Glomerular visceral epithelial cell (primary cell): ENCODE measurements around the gene TTF2.
"Not testable (repeated sequence)": the region's sequence is repeated elsewhere in the genome, so short reads cannot be mapped to it uniquely, and the experiment has no call there.

ENCODE experiments used
- DNase-seq: peaks from one replicate; pipeline ENCODE4 v3.0.0-alpha.2; 2016; ENCODE audit errors: extremely low spot score

Gene TTF2

DNA sequence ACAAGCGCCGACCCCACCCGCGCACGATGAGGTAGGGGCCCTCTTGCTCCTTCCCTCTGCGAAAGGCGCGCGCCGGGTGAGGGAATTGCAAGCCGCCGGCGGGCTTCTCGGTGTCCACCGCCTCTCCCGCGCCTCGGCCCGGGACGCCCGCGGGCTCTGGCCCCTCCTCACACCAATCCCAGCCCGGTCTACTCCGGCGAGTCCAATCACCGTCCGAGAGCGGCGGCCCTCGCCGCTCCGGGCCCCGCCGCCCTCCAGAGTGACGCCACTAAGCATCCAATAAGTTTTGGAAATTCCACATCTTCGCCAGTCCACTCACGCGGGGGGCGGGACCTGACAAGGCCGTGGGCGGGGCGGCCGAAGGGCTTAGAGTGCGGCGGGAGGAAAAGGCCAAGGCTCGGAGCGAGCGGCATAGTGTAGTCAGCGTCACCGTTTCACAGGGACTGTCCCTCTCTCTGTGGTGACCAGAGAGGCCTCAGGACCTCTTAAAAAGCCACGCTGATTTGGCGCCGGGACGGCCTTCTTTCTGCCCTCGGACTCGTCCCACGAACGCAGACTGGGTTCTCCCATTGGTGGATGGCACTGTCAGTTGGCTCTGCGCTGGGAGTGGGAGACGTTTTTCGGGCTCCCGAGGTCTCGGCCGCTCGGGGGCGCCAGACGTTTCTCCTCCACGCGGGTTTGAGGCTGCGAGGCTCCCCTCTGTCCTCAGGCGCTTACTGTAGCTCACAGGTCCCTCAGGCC lies 61.6 kb downstream of the TTF2 start, which contains the start of gene TRIM45:
TSS of gene TRIM45 (minus strand) at position 161 of the 741 bp plus-strand sequence. CDS start 548 bp downstream, outside the sequence.
- peak; percentile 96 for DNase-seq

DNA sequence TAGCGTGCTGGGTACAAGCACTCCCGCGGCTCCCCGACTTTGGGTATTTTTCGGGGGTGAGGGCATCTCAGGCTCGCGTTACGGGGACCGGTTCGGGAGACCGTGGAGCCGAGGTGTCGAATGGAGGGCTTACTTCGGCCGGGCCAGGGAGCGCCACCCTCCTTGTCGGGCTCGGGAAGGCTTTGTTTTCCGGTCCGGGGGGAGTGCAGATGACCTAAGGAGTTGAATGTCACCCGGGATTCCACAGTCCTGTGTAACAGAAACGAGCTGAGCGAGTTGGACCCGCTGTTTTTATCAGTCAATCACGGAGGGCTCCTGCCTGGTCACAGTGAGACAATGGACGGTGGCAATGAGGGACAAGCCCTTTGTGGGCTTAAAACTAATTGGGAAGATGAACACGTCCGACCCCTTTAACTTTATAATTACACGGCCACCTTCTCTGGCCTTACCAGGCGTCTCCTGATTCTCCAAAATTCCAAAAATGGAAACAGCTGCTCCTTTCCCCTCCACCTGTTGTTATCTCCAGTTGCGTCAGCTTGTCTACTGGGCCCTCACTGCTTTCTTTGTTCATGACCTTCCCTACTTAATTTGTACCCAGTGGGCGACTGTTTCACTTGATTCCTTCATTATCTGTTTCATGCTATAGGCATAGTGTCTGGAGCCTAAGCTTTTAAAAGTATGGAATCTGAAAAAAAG lies 62.4 kb downstream of the TTF2 start:
- DNase-seq = no peak

DNA sequence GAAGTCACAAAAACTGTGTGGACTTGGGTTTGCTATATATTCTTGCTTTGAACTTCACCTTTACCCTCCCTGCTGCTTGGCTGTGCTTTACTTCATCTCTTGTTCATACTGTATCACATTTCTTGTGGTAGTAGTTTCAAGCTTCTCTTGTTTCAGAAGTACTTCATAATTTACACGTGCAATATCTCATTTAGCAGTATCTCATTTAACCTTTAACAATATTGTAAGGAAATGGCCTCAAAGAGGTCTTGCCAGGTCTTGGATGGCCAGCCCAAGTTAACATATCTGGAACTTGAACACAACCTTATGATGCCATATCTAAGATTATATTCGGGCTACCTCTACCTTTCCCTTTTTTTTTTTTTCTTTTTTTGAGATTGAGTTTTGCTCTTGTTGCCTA lies 63.1 kb downstream of the TTF2 start:
- DNase-seq = no peak

DNA sequence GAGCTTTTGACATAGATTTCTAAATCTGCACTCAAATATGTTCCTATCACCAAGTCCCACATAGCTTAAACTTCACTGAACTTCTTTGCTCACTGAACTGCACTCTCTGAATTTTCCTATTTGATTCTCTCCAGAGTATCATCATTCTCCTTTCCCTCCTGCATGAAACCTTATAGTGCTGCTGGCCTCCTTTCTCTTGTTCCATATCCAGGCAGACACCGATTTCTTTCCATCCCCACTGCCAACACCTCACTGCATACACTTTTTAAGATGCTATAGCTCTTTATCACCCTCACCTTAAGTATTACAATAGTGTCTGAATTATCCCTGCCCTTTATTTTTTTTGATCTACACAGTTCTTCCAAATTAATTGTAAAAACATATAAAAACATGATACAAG lies 64.5 kb downstream of the TTF2 start:
- no peak for DNase-seq

DNA sequence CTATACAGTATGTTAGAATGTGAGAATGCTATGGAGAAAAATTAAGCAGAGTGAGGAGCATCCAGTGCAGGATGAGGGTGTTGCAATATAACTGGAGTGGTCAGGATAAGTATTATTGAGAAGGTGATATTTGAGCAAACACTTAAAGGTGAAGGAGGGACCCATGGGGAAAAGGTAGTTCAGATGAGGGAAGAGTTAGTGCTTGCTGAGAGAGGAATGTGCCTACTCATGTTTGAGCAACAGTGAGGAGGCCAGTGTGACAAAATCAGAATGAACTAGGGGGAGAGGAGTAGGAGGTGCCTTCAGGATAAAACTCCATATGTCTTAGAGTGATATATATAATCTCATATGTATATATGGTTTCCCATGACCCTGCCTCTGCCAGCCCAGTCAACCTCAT lies 67.7 kb downstream of the TTF2 start:
- DNase-seq = no peak

DNA sequence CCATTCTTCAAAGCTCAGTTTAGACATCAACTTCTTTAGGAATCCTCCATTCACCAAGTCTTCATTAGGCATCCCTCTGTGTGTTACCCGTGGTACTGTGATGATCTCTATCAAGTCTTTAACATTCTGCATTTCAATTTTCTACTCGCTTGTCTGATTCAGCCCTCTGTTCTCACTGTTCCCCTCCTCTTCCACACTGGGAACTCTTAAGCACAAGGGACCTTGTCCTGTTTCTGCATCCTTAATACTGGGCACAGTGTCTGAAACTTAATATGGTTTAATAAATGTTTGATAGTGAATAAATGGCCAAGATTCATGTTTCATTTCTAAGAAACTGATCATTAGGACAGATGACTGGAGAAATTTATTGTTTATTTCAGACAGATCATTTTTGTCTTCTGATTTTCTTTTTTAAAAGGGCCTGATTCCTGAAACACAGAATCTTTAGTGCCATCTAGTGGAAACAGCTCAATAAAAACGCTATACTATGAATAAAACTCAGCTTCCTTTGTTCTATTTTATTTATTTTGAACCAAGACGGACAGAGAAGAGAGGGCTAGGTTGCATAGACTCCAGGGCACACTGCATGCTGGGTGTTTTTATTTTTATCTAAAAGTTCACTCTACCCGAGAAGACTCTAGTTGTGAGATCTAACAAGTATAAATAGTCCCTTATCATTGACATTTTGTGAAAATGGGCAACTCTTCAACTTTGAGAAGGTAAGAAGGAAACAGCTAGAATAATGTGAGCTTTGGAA lies 68.4 kb downstream of the TTF2 start:
- DNase-seq = peak; percentile 40

DNA sequence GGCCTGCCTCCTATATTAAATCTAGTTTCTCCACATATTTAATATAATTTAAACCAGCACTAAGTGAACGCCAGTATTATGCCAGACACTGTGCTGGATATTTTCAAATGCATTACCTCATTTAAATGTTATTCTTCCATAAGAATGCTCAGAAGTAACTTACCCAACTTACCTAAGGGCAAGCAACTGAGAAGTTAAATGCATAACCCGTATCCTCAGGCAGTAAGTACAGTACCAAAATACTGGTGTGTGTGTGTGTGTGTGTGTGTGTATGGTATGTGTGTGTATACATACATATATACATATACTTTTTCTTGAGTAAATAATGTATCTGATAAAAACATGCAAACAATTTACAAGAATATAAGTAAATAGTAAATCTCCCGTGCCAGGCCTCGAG lies 70.4 kb downstream of the TTF2 start:
- DNase-seq = no peak

DNA sequence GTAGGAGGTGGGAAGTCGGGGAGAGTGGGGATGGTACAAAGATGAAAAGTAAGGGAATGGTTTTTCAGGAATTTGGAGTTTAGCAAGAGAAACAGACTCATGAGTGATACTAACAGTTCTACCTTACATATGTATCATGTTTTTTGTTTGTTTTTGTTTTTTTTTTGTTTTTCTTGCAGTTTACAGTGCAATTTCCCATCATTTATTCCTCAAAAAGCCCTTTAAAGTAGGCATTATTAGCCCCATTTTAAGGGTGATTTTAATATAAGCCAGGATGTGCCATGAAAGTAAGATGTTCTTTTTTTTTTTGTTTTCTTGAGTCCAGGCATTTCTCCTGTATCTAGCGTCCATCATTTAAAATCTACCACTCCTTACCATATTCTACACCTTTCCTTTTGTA lies 75.2 kb downstream of the TTF2 start:
- no peak for DNase-seq

DNA sequence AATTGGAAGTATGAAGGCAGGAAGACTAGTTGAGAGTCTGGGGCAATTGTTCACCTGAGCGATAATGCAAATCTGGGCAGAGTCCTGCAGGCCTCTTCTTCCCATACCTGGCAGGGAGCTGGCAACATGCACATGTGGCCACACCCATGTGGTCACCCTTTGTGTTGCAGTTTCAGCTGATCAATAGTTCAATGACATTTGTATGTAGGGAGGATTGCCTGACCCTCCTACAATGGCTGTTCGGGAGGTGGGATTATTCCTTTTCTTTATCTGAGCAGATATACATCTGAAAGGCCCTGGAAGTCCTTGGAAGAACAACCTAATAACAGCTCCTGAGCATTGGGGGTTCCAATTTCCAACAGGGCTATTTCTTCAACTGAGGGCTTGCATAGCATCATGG lies 76.6 kb downstream of the TTF2 start:
- no peak for DNase-seq

DNA sequence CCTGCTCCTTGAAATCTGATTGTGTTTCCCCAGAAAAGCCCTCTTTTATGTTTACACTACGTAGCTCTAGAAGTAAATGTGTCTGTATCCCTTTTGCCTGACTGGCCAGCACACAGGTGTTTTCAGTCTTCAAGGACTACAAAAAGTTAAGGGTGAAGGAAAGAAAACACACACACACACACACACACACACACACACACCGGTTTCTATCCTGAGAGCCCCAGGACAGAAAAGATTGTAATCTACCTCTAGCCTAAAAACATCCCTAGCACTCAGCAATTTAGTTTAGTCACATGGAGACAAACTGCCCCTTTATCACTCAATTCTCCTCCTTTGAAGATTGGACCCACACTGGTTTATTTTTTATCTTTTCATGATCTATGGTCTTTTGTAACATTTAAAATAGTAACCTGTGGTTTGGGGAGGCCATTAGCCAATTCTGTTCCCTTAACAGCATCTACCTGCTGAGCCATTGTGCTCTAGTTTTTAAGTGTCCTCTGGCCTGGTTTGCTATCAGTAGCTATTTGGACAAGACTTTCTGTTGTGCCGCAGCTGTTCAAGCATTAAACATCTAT lies 77.2 kb downstream of the TTF2 start:
- no peak for DNase-seq

DNA sequence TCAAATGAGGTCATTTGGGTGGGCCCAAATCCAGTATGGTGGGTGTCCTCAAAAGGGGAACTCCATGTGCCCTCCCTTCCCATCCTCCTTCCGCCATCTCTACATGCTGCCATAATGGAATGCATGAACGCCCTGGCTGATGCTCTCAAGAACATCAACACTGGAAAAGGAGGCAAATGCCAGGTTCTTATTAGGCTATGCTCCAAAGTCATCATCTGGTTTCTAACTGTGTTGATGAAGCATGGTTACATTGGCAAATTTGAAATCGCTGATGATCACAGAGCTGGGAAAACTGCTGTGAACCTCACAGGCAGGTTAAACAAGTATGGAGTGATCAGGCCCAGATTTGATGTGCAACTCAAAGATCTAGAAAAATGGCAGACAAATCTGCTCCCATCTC lies 78.0 kb downstream of the TTF2 start:
- no peak for DNase-seq

DNA sequence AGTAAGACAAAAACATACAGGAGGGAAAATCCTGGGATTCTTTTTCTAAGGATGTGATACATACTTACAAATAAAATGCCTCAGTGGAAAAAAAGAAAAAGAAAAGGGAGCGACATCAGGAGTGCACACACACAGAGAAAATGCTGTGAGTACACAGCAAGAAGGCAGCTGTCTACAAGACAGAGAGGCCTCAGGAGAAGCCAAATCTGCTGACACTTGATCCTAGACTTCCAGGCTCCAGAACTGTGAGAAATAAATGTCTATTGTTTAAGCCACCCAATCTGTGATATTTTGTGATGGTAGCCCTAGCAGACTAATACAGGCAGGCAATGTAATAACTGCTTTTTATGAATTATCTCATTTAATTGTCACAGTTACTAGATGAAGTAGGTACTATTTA lies 78.4 kb downstream of the TTF2 start:
- no peak for DNase-seq

DNA sequence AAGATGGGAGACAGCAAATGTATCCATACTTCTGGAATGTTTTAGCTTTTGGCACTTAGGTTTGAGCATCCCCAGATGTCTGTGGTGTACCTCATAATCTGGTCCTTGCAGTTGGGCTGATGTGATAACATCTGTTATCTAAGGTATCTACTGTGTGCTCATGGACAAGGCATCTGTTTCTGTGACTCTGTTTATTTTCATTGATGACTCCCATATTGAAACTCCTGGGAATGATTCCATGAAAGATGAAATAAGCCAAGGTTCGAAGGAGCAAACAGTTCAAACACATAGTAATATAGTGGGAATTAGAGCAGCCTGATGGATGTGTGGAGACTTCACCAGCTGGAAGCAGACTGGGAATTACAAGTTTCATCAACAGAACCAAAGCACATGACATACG lies 82.1 kb downstream of the TTF2 start:
- DNase-seq = no peak

DNA sequence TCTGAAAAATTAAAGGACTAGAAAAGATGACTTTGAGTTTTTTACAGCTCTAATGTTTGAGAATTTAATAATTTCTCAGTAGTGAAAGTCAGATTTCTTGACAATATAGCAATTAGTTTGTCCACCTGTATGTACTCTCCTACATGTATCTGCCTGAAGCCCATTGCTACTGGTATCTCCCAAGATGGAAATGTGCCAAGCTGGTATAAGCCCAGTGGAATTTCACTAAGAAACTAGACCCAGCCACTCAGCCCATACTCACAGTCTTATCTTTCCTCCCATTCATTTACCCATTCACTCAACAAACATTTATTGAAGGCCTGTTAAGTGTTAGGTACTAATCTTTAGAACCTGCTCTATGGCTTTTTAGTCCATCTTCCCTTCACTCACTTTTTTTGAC lies 83.0 kb downstream of the TTF2 start:
- no peak for DNase-seq

DNA sequence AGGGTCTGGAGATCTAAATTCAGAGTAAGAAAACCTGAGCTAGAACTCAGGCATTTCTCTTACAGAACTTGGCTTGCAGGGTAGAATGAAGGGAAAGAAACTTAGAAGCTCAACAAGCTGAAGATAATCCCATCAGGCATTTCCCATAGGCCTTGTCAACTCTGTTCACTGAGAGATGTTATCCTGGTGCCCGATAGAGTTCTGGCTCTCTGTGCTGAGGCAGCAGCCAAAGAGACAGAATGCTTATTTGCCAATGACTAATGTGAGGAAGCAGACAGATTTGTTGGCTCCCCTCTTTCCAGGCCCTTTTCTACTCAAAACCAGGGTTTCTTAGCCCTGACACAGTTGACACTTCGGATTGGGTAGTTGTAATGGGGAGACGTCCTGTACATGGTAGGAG lies 83.7 kb downstream of the TTF2 start:
- no peak for DNase-seq

DNA sequence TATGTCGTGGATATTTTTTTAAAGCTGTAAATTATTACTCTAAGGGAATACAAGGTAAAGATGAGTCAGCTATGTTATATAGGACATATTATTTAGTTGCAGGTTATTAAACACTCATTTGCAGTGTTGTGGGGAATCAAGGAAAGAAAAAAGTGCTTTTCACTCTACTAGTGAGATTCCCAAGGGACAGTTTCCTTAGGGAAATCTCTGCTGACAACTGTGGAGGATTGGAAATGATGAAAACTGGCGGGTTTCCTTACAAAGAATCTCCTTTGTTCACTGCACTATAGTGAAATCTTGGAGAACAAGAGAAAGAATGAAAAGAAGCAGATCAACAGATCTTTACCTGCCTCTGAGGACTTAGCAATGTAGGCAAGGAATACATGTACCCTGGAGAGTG lies 85.9 kb downstream of the TTF2 start:
- DNase-seq = no peak

DNA sequence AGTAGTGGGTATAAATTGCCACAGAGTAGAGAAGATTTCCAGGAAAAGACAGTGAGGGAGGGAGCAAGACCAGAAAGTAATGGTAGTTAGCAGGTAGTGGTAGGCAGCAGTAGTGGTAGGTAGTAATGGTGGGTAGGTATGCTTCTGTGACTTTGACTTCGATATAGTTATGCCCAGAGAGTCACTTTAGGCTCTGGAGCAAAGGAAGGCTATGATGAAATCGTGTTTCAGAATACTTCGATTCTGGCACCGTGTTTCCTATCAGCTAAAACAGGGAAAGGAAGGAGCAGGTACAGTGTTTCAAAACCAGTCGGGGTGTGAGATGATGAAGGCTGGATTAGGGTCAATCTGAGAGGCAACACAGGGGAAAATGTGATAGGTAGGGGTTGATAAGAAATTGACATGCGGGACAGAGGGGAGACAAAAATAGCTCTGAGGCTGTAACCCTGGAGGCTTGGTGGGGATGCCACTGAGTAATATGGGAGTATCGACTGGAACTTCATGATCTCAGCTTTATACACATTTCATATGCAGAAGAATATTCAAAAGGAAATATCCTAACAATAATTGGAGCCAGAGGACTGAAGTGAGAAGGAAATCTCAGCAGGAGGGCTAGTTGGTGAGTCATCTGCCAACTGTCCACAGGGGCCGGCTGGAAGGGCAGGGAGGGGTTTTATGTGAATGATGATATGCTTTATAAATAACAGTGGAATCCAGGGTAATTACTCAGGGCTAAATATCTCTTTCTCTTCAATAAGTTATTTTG lies 86.6 kb downstream of the TTF2 start:
- peak; percentile 85 for DNase-seq

DNA sequence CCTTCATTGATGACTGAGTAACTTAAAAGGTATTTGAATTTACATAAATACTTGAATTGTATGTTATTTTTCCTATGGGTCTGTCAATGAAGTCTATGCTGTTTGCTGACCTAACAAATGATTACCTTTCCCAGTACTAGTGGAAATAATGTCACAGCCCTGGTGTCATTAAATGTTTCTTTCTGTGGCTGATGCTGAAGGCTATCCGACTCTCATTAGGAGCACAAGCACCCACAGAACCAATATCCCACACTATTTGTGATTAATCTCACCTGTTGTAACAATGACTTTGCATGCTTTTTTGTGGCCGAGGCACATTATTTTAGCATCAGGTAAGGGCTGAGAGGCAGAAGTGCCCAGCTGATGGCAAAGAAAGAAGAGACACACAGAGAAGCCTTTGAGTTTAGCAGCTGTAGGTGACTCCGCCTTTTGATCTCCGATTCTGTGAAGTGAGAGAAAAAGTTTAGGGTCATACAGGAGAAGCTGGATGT lies 87.3 kb downstream of the TTF2 start:
- DNase-seq = no peak

DNA sequence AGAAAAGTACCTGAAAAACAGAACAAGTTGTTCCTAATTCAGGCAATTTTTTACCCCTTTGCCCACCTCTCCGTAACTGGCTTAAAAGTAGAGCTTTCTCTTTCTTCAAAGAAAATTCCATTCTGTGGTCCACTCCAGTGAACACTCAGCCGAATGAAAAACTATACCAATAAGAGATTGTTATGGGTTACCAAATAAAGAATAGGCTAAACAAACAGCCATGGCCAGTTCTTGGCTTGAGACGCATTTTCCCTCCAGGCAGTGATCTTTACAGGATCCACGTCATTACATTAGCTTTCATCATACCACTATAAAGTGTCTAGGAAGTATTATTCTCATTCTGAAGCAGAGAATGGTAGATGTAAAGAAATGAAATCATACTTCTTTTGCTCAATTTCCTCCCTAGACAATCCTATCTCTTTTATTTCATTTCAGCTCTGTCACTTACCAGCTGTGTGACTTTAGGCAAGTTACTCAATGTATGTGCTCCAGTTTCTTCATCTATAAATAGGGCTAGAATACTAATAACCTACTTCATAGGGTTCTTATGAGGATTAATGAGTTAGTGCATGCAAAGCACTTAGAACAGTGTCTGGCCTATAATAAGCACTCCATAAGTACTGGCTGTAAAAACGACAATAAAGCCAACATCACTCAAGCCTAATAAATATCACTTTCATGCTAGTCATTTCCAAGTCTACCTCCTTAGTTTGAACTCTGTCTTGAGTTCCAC lies 87.9 kb downstream of the TTF2 start:
- DNase-seq = no peak

DNA sequence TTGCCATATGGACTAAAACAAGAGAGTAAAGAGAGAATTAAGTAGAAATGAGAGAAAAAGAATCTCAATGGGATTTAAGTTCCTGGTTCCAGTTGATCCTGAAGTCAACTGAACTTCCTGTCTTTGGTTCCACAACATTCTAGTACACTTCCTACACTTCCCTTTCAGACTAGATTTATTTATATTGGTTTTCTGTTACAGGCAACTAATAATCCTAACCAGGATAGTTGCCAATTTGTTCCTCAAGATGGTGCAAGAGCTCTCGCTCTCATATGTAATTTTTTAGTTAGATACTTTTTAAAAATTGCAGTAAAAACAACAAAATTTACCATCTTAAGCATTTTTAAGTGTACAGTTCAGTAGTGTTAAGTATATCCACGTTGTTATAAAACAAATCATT lies 90.2 kb downstream of the TTF2 start:
- no peak for DNase-seq

DNA sequence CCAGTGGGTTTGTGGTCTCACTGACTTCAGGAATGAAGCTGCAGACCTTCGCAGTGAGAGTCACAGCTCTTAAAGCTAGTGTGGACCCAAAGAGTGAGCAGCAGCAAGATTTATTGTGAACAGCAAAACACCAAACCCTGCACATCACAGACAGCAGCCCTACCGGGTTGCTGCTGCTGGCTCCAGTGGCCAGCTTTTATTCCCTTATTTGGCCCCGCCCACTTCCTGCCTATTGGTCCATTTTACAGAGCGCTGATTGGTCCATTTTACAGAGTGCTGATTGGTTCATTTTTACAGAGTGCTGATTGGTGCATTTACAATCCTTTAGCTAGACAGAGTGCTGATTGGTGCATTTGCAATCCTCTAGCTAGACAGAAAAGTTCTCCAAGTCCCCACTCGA lies 91.2 kb downstream of the TTF2 start:
- not testable (repeated sequence) for DNase-seq
